GM21526 (cell line): Measurements from ENCODE around the gene NAA80.

Experiments
- ATAC-seq: cut with Tn5 transposase; IDR thresholded peaks from one replicate; pipeline ENCODE4 v1.9.1; 2021; ENCODE audit warnings: moderate library complexity; ENCODE audit not compliant: unreplicated experiment, low FRiP score

Gene NAA80

GRCh38 chr3:50298836-50299637 is at the start of gene NAA80, which contains the start of gene HYAL3:
Gene NAA80, minus strand, starts transcription at chr3:50299405. Its CDS starts 1,942 bp downstream, at chr3:50297463.
Gene HYAL3, minus strand, starts transcription at chr3:50299405. Its CDS starts 3,803 bp downstream, at chr3:50295602.
- ATAC-seq: peak; percentile 75

- no peak for ATAC-seq
These were observed 48.1 kb upstream of the NAA80 start for GRCh38 chr3:50347187-50347813.

- ATAC-seq: no peak
These were observed 46.5 kb upstream of the NAA80 start, which contains the start of gene ZMYND10 for GRCh38 chr3:50345586-50346234. Gene ZMYND10, minus strand, starts transcription at chr3:50345732. Its CDS starts 153 bp downstream, at chr3:50345579.

GRCh38 chr3:50345008-50345407 is 45.8 kb upstream of the NAA80 start:
- ATAC-seq: no peak

DNA sequence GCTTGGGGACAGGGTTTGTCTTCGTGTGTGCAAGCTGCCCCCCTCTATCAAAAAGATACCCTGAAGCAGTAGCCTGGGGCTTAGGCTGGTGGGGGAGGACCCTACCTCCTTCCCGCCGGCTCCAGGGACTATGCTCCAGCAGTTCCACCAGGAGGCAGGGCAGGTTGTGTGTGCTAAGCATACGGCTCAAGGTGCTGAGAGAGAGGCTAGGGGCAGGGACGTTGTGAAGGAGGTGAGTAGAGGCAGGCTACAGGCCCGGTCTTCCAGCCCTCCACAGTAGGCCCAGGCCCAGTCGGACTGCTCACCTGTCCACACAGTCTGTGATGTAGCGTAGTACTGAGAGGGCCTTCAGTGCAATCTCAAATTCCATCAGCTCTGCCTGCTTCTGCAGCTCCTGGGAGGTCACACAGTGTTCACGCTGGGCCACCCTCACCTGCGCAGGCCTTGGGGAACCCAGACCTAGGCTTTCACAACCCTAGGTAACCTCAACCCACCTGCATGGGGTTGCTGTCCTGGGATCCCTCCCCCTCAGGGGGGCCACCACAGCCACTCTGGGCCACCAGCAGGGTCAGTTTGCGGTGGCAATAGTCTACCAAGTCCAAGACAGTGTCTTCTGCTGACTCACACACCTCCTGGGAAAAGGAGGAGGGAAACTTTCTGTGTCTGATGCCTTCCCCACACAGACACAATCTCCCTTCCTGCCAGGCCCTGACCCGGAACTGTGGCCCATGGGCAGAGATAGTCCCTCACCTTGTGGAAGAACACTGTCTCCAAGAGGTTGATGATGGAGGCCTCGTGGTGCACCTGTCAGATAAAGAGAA is 43.8 kb upstream of the NAA80 start:
- ATAC-seq: no peak

DNA sequence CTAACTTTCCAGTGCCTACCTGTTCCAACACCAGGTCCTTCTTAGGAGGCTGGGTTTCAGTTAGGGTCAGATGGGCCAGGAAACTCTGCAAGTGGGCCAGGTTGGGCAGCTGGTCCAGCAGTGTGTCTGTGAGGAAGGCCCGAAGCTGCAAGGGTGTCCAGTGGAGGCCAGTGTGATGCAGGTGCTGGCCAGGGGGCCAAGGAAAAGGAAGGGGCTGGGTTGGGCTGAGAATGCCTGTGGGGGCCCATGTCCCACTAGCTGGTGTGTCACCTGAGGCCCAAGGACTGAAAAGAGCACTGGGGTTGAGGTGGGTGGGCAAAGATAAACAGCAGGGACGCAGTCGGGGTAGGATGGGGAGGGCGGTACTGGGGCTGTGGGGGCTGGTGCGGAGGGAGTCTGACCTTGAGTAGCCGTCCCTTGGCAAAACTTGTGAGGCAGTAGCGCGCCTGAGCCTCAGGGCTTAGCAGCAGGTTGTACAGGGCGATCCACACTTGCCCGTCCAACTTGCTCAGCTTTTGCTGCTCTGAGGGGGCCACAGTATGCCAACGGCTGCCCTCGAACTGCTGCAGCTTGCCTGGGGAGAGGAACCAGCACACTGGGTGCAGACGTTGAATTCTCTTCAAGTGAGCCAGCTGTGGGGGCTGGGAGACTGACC is 42.9 kb upstream of the NAA80 start:
- ATAC-seq: no peak

- no peak for ATAC-seq
These were observed 42.3 kb upstream of the NAA80 start for GRCh38 chr3:50341537-50341936.

DNA sequence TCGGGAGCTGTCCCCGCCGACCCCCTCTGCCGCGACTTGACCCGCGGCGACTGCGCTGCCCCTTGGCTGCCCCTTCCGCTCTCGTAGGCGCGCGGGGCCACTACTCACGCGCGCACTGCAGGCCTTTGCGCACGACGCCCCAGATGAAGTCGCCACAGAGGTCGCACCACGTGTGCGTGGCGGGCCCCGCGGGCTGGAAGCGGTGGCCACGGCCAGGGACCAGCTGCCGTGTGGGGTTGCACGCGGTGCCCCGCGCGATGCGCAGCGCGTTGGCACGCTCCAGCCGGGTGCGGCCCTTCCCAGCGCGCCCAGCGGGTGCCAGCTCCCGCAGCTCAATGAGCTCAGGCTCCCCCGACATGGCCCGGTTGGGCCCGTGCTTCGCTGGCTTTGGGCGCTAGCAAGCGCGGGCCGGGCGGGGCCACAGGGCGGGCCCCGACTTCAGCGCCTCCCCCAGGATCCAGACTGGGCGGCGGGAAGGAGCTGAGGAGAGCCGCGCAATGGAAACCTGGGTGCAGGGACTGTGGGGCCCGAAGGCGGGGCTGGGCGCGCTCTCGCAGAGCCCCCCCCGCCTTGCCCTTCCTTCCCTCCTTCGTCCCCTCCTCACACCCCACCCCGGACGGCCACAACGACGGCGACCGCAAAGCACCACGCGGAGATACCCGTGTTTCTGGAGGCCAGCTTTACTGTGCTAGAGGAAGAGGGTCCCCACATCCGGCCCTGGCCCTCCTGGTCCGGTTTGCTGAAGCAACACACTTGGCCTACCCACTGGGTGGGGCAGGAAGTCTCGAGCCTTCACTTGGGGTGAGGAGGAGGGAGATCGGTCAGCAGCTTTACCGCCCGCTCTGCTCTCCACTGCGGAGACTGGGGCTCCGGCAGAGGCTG is 41.5 kb upstream of the NAA80 start, which contains the start of gene RASSF1:
Gene RASSF1 (minus strand): TSS at position 389 of the 882 bp plus-strand sequence. CDS start 31 bp downstream, at position 358.
- ATAC-seq: no peak

GRCh38 chr3:50340147-50340447 is 40.9 kb upstream of the NAA80 start:
- no peak for ATAC-seq

DNA sequence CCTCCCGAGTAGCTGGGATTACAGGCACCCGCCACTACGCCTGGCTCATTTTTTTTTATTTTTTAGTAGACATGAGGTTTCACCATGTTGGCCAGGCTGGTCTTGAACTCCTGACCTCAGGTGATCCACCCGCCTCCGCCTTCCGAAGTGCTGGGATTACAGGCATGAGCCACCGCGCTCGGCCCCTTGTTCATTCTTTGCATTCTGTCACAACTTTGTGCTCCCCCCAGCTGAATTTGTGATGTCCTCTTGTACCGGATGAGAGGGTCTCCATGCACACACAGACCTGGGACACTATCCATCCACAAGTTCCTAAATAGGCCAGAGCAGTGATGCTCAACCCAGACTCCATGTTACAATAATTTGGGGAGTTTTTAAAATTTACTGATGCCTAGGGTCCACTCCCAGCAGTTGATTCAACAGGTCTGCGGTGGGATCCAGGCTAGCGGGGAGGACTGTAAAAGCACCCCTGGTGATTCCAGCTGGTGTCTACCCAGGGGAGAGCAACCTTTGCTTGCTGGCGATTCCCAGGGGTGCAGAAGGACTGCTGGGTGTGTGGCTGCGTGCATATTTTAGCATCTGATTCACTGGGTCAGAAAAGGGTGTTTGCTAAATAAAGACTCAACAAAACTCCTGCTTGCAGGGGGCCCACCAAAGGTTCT is 40.4 kb upstream of the NAA80 start:
- no peak for ATAC-seq

- ATAC-seq: no peak
These were observed 39.8 kb upstream of the NAA80 start for GRCh38 chr3:50338965-50339364.

DNA sequence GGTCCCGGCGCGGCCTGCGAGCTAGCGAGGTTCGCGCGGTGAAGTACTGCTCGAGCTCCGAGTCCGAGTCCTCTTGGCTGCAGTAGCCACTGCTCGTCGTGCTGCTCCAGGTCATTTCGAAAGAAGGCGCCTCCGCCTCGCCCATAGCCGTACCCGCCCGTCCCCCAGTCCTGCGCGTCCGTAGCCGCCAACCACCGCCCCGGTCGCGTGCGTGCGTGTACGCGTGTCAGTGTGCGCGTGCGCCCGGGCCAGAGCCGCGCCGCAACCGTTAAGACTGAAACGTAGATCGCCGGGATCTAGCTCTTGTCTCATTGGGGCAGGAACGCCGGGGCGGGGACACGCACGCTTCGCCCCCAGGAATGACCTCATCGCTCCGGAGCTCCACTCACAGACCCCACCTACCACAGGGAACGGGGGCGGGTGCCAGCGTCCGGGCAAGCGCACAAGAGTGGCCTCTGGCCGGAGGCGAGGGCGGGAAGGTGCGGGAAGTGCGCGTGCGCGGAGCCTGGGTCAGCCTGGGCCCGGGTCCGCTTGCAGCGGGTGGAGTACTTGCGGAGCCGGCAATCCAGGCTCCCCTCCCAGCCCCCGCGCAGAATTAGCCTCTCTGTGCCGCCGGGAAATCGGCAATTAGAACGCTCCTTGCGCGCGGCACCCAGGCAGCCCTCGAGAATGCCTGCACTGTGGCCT is 38.1 kb upstream of the NAA80 start:
- ATAC-seq: peak; percentile 59

- ATAC-seq: peak; percentile 9
These were observed 37.4 kb upstream of the NAA80 start for GRCh38 chr3:50336452-50337174.

- ATAC-seq: no peak
These were observed 35.3 kb upstream of the NAA80 start for GRCh38 chr3:50334339-50335075.

GRCh38 chr3:50333744-50334328 is 34.6 kb upstream of the NAA80 start:
- ATAC-seq: no peak

DNA sequence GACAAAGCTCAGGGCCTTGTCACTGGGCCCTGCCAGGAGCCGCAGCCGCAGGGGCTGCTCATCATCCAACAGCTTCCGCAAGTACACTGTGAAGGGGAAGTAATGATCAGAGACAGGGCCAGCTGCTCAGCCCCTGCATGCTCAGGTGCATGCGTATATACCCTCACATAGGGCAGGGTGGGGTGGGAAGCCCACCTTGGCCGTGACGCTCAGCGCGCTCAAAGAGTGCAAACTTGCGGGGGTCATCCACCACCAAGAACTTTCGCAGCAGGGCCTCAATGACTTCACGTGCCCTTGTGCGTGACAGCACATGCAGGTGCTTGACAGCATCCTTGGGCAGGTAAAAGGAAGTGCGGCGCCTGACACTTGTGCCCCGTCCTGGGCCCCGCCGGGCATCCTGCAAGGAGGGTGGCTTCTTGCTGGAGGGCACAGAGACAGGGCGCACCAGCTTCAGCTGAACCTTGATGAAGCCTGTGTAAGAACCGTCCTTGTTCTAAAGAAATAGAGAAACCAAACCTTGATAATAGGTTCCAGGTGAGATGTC is 32.2 kb upstream of the NAA80 start:
- no peak for ATAC-seq
